Esophagus squamous epithelium (tissue), 5 donors: ENCODE results near the gene CTSL. TPM values are rescaled to one million over a fixed set of nuclear protein-coding genes. Genes with fewer than 3 reads are reported as not detected.

ENCODE experiments used
- DNase-seq: peaks from one replicate; lab custom pipeline; 2025; lab: John Stamatoyannopoulos, UW
- H3K27ac ChIP-seq, 4 donors: fragments of 200-600 bp; sonication (generic); one replicate each; pipeline ENCODE4 v1.5.1; 2016 to 2019; ENCODE audit warnings: mild to moderate bottlenecking in 1 of 4
- H3K27me3 ChIP-seq, 4 donors: fragments of 200-600 bp; sonication (generic); 1 replicate in 3 of 4; 2 replicates in 1 of 4; pipeline versions ENCODE4 v1.5.1 to v1.6.0; 2017 to 2021; ENCODE audit warnings: antibody characterized with exemption in 1 of 4
- H3K36me3 ChIP-seq, 3 donors: fragments of 200-600 bp; sonication (generic); one replicate each; pipeline ENCODE4 v1.5.1; 2016 to 2019
- H3K4me1 ChIP-seq, 3 donors: fragments of 200-600 bp; sonication (generic); one replicate each; pipeline ENCODE4 v1.5.1; 2017 to 2019
- H3K4me3 ChIP-seq, 4 donors: fragments of 200-600 bp; sonication (generic); 1 replicate in 3 of 4; 2 replicates in 1 of 4; pipeline ENCODE4 v1.5.1; 2016 to 2019; ENCODE audit warnings: mild to moderate bottlenecking in 2 of 4, moderate library complexity in 1 of 4
- H3K9me3 ChIP-seq, 3 donors: fragments of 200-600 bp; sonication (generic); one replicate each; pipeline ENCODE4 v1.5.1; 2016 to 2019
- CTCF ChIP-seq, 6 experiments: fragments of 450-650 bp in 4 of 6; fragments of 200-600 bp in 2 of 6; sonication (generic) in 2 of 6; IDR thresholded peaks; one replicate each; pipeline ENCODE4 v1.5.1; 2016 to 2019; ENCODE audit warnings: antibody characterized with exemption in 6 of 6, mild to moderate bottlenecking in 4 of 6, moderate library complexity in 4 of 6
- POLR2A ChIP-seq, 4 donors: fragments of 450-650 bp; IDR thresholded peaks; one replicate each; pipeline ENCODE4 v1.6.1; 2017; ENCODE audit warnings: antibody characterized with exemption in 4 of 4, mild to moderate bottlenecking in 4 of 4, moderate library complexity in 3 of 4
- WGBS, 2 donors: methylation state at CpG; one replicate each; pipeline ENCODE4 v1.1.5; 2018; 5-methylcytosine and 5-hydroxymethylcytosine counted together
- intact Hi-C: fragments of 100-400 bp; cut with DNase I; formaldehyde crosslinking; loops from one replicate; pipeline ENCODE4 v1.15.0; 2022
- total RNA-seq, 4 donors: library from RNA; depleted of rRNA; stranded (reverse); fragments of >200 nt; gene quantifications; one replicate each; pipeline ENCODE4 v1.1.0, GENCODE V29; 2016
- donor health status: DM: yes; HTN: yes; CAD: no.

Gene CTSL
- total RNA-seq, 4 donors from 2014 or later, result 7.6 to 64.2 (median 42.4) TPM

- H3K36me3 ChIP-seq, result peaks cover 0 to 27% (median 0%) of the 10 kb centered on the region in 3 donors
- TF ChIP-seq CTCF (IDR thresholded peaks at IDR 0.05), result no peak
- no peak for TF ChIP-seq POLR2A (IDR thresholded peaks at IDR 0.05)
- no peaks in the 10 kb centered on the region for H3K27me3 ChIP-seq
- intact Hi-C loops, result no loop called here
- no peak overlapping the region for H3K27ac ChIP-seq
- H3K9me3 ChIP-seq, result no peaks in the 10 kb centered on the region
- WGBS, 2 donors, result 89 to 90% methylated on average over 7 to 23 of the region's 39 CpGs
- no peaks in the 10 kb centered on the region for H3K4me1 ChIP-seq
- no peak for DNase-seq
- H3K4me3 ChIP-seq, result no peak overlapping the region
Observed at GRCh38 chr9:87706066-87706739, 19.7 kb upstream of the CTSL start.

- DNase-seq, result no peak
- no peaks in the 10 kb centered on the region for H3K27me3 ChIP-seq
- TF ChIP-seq POLR2A (IDR thresholded peaks at IDR 0.05) (no peak), CTCF (IDR thresholded peaks at IDR 0.05) (no peak)
- H3K9me3 ChIP-seq, result no peaks in the 10 kb centered on the region
- H3K4me1 ChIP-seq, result peaks cover 0 to 9% (median 6%) of the 10 kb centered on the region in 3 donors
- no peak overlapping the region for H3K27ac ChIP-seq
- WGBS, 2 donors, result 46 to 50% methylated on average over 6 of the region's 6 CpGs
- intact Hi-C loops, result no loop called here
- H3K36me3 ChIP-seq, result peaks cover 0 to 25% (median 0%) of the 10 kb centered on the region in 3 donors
- no peak overlapping the region for H3K4me3 ChIP-seq
Observed at GRCh38 chr9:87707805-87708506, 18.0 kb upstream of the CTSL start.

- TF ChIP-seq POLR2A (IDR thresholded peaks at IDR 0.05) (no peak), CTCF (IDR thresholded peaks at IDR 0.05) (no peak)
- Histone ChIP-seq H3K27me3 (no peaks in the 10 kb centered on the region), H3K36me3 (peaks cover 0 to 20% (median 0%) of the 10 kb centered on the region in 3 donors), H3K27ac (no peak overlapping the region), H3K4me1 (peaks cover 2 to 11% (median 9%) of the 10 kb centered on the region in 3 donors), H3K4me3 (no peak overlapping the region), H3K9me3 (no peaks in the 10 kb centered on the region)
- no peak for DNase-seq
- WGBS, 2 donors, result 59 to 74% methylated on average over 5 of the region's 5 CpGs
- intact Hi-C loops, result no loop called here
Observed at GRCh38 chr9:87708546-87708945, 17.4 kb upstream of the CTSL start.

- no peak for DNase-seq
- H3K4me3 ChIP-seq, result no peak overlapping the region
- TF ChIP-seq CTCF (IDR thresholded peaks at IDR 0.05) (no peak), POLR2A (IDR thresholded peaks at IDR 0.05) (no peak)
- peaks cover 0 to 17% (median 0%) of the 10 kb centered on the region in 3 donors for H3K36me3 ChIP-seq
- H3K27ac ChIP-seq, result no peak overlapping the region
- 59 to 75% methylated on average over 7 of the region's 7 CpGs for WGBS, 2 donors
- H3K27me3 ChIP-seq, result no peaks in the 10 kb centered on the region
- H3K9me3 ChIP-seq, result no peaks in the 10 kb centered on the region
- intact Hi-C loops, result no loop called here
- peaks cover 7 to 17% (median 9%) of the 10 kb centered on the region in 3 donors for H3K4me1 ChIP-seq
Observed at GRCh38 chr9:87708986-87709728, 16.8 kb upstream of the CTSL start.
